Jurkat, Clone E6-1 (cell line): ENCODE data around the gene SLC49A4.

ENCODE experiments used
- DNase-seq: peaks from one replicate; pipeline ENCODE4 v3.0.0-alpha.2; 2011; ENCODE audit warnings: low read depth, low spot score
- H3K4me3 ChIP-seq: 2 replicates; pipeline ENCODE4 v1.5.1; 2011; ENCODE audit warnings: mild to moderate bottlenecking, low read length, control low read depth, moderate library complexity

The SLC49A4 gene

GRCh38 chr3:122826278-122826677 lies 31.4 kb downstream of the SLC49A4 start:
- H3K4me3 ChIP-seq: no peak overlapping the region
- DNase-seq: no peak

- no peak overlapping the region for H3K4me3 ChIP-seq
- no peak for DNase-seq
Measured at GRCh38 chr3:122828281-122828680, 33.4 kb downstream of the SLC49A4 start.

- H3K4me3 ChIP-seq: no peak overlapping the region
- DNase-seq: no peak
Measured at GRCh38 chr3:122835590-122835989, 40.7 kb downstream of the SLC49A4 start.

GRCh38 chr3:122843604-122844003 lies 48.7 kb downstream of the SLC49A4 start:
- H3K4me3 ChIP-seq: no peak overlapping the region
- no peak for DNase-seq

GRCh38 chr3:122857019-122857418 lies 62.1 kb downstream of the SLC49A4 start:
- no peak for DNase-seq
- no peak overlapping the region for H3K4me3 ChIP-seq

DNA sequence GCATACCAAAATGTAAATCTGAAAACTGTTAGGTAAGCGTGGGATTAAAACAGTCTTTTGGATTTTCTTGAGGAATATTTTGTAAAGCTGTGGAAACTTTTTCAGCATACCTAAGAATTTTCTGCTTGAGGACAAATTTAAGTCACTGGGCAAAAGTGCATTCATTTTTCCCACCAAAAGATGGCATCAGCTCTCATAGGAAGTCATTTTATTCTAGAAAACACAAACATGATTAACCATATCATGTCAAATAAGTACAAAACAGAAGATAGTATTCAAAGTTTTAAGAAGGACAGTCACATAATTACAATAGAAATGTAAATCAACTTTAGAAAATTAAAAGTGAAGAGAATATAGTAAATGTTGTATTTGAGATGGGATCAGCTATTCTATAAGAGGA lies 63.5 kb downstream of the SLC49A4 start:
- DNase-seq: peak; percentile 25
- H3K4me3 ChIP-seq: no peak overlapping the region

DNA sequence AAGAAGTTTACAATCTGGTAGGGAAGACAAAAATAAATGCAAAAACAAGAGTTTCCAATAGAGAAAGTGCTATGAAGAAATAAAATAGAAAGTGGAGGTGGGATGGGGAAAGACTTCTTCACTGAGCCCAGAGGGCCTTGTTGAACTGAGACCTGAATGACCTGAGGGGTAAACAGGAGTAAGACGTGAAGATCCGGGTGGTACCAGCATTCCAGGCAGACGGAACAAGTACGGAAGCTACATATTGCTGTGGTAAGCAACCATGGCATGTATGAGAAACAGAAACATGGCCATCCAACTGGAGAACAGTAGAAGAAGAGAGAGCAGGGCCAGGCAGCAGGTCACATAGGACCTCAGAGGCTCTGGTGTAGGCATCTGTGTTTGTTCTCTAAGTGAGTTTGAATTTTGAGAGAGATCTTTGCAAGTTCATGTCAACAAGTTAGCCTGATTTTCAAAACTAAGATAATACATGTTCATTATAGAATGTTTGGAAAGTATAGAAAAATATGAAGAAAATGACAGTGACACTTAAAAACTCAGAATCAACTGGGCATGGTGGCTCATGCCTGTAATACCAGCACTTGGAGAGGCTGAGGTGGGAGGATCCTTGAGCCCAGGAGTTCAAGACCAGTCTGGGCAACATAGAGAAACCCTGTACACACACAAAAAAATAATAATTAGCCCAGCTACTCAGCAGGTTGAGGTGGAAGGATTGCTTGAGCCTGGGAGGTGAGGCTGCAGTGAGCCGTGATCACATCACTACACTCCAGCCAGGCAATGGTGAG lies 64.3 kb downstream of the SLC49A4 start:
- H3K4me3 ChIP-seq: no peak overlapping the region

GRCh38 chr3:122862381-122862780 lies 67.5 kb downstream of the SLC49A4 start:
- no peak for DNase-seq
- H3K4me3 ChIP-seq: no peak overlapping the region

More for the DNA sequence above, 64.3 kb downstream of the SLC49A4 start:
- DNase-seq: no peak

DNA sequence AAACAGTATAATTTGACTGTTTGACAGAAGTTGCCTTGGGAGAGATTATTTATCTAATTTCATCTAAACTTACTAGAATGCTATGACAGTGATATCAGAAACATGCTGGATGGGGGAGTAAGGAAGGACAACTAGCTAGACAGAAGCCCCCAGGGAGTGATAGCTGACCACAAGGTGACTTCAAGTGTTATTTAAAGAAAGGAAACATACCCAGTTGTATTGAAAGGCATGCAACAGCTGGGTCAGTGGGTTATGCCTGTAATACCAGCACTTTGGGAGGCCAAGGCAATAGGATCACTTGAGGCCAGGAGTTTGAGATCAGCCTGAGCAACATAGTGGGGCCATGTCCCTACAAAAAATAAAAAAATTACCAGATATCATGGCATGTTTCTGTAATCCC lies 69.6 kb downstream of the SLC49A4 start:
- no peak for DNase-seq
- H3K4me3 ChIP-seq: no peak overlapping the region

DNA sequence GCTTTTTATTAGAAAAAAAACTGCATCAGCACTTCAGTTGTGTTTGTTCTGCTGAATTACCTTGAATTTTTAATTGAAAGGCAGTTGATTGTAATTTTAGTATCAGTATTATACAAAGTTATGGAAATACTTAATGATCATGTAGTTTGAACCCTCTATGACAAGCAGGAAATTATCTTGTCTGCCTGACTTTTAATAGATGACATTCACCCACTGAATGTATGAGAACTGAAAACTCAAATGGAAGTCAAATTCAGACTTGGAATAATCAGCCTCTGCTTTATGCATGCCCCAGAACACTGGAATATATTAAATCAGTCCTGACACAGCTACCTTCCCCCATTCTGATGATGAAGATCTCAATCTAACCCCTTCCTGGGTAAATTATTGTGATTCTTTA lies 73.5 kb downstream of the SLC49A4 start:
- DNase-seq: no peak
- H3K4me3 ChIP-seq: no peak overlapping the region

DNA sequence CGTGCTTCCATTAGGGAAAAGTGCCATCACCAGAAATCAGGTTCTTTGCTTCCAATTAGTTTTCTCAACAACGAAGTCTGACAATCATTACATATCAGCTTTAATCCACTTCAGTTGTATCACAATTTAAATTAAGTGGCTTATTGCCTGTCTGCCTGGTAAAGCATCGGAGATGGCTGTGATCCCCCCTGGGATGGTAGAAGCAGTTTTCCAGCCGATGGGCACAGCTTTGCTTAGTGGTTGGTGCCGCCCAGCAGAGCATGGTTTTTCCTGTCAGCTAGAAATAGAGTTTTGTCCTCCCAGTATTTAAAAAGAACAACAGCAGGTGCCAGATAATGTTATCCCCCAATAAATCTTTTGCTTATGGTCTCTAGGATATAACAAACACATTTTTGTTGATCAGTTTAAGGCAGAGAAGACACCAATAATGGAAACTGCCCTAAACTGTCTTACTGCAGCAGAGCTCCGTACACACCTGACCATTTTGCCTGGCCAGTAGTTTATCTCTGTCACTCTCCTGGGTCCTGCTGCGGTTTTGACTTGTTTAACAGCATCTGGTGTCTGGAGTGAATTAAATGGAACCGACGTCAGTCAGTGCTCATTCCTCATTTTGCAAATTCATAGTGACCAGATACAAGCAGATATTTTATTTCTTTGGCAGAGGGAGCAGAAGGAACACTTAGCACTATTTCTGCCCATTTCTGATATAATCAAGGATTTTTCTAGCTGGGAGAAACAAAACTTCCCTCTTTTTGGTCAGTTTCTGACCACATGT lies 79.1 kb downstream of the SLC49A4 start:
- H3K4me3 ChIP-seq: no peak overlapping the region
- no peak for DNase-seq

DNA sequence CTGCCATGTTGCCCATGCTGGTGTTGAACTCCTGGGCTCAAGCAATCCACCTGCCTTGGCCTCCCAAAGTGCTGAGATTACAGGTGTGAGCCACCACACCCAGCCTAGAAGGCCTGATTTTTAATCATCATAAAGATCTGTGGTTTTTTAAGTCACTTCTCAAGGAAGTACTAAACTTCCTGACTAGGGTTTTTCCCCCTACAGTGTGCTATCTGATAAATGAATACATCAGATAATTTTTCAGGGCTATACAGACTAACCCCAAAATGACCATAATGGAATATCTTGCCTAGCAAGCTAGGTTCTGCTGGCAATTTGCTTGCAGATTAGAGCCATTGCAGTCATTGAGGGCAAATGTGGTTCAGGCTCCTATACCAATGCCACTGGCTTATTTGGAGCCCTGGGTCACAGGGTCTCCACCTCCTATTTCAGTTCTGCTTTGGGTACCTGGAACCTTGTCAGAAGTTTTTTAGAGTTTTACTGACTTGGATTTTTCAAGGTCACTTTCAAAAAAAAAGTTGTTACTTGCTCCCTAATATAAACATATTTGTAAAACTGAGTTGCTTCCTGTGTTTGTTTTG lies 80.8 kb downstream of the SLC49A4 start:
- peak; percentile 19 for DNase-seq

GRCh38 chr3:122880173-122880572 lies 85.3 kb downstream of the SLC49A4 start:
- no peak overlapping the region for H3K4me3 ChIP-seq
- DNase-seq: no peak

More for the DNA sequence above, 80.8 kb downstream of the SLC49A4 start:
- H3K4me3 ChIP-seq: no peak overlapping the region

DNA sequence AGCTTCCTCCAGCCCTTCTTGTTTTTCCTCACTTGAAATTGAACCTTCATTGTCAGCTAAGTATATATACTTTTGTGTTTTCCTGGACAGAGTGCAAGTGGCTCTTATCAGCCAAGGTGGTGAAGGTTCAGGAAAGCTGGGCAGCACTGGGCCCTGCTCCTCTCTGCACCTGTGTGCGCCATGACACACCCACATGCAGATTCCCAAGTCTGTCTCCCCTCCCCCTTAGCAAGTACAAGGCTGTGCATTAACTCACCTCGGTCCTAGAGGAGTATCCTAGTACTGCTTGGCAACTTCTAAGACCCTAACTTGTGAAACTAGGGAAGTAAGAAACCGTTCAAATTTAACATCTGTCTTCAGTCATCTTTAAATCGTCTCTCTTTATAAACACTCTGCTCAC lies 85.8 kb downstream of the SLC49A4 start:
- H3K4me3 ChIP-seq: no peak overlapping the region
- no peak for DNase-seq

GRCh38 chr3:122882361-122882947 lies 87.6 kb downstream of the SLC49A4 start:
- H3K4me3 ChIP-seq: no peak overlapping the region
- no peak for DNase-seq

DNA sequence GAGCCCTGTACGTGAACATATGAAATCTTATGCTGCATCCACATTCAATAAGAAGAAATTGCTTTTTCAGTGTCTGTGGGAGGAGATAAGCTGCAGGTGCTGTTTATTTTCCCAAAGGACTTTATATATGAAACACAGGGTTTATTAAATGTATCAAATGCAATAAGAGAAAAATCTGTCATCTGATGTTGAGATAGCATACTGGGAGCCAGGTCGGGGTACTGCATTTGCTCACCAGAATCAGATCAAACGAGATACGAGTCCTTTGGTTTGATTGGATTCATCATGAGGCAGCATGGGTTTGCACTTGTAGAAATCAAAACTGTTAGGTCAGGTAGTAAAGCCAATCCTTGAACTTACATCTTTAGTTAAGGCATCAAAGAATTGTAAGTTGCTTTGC lies 91.4 kb downstream of the SLC49A4 start:
- no peak overlapping the region for H3K4me3 ChIP-seq
- DNase-seq: no peak

- DNase-seq: no peak
- H3K4me3 ChIP-seq: no peak overlapping the region
Measured at GRCh38 chr3:122886946-122887345, 92.1 kb downstream of the SLC49A4 start.

GRCh38 chr3:122890077-122890719 lies 95.3 kb downstream of the SLC49A4 start:
- H3K4me3 ChIP-seq: no peak overlapping the region
- peak; percentile 63 for DNase-seq

DNA sequence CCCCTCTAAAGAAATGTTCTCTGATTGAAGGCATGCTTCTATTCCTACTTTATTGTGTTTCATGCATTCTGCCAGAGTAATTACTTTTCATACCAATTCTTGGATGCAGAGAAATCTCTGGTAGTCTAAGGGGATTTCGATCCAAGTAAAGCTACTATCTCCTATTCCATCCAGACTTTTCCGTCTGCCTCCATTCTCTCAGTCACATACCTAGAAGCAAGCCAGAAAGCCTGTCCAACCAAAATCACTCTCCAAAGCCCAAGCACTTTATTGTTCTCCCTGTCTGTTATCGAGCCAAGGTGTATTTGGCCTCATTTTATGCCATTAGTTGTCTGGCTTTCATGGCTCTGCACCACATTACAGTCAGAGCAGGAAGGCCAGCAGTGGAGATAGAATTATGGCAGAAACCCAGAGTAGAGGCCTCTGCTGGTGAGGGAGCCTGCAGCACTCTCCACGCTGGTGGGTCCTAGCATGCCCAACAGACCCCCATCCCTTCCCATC lies 95.9 kb downstream of the SLC49A4 start:
- no peak for DNase-seq
- H3K4me3 ChIP-seq: no peak overlapping the region
